Measurements from ENCODE around the gene SCFD1.

Gene SCFD1

DNA sequence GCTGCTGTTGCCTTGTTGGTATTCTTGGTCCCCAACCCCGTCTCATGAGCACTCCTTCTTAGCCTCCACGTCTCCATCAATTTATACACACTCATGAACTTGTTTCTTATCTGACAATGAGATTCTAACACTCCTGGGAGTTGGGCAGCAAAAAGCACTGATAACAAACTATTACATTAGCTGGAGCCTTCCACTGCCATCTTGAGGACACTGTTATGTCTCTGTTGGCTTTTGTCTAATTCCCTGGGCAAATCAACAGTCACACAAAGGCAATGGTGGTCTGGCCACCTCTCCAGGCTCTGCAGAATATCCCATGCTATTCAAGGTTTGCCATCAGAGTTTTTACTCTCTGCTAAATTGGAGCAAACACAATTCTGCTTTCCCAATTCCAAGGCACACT lies 134.5 kb downstream of the SCFD1 start:
- TF ChIP-seq, protein P1, sequence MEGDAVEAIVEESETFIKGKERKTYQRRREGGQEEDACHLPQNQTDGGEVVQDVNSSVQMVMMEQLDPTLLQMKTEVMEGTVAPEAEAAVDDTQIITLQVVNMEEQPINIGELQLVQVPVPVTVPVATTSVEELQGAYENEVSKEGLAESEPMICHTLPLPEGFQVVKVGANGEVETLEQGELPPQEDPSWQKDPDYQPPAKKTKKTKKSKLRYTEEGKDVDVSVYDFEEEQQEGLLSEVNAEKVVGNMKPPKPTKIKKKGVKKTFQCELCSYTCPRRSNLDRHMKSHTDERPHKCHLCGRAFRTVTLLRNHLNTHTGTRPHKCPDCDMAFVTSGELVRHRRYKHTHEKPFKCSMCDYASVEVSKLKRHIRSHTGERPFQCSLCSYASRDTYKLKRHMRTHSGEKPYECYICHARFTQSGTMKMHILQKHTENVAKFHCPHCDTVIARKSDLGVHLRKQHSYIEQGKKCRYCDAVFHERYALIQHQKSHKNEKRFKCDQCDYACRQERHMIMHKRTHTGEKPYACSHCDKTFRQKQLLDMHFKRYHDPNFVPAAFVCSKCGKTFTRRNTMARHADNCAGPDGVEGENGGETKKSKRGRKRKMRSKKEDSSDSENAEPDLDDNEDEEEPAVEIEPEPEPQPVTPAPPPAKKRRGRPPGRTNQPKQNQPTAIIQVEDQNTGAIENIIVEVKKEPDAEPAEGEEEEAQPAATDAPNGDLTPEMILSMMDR (IDR thresholded peaks at IDR 0.05; ENCODE audit: insufficient read depth, missing control alignments): no peak
- FAIRE-seq (no peak), DNase-seq (ENCODE audit: insufficient read length, low spot score) (no peak)

DNA sequence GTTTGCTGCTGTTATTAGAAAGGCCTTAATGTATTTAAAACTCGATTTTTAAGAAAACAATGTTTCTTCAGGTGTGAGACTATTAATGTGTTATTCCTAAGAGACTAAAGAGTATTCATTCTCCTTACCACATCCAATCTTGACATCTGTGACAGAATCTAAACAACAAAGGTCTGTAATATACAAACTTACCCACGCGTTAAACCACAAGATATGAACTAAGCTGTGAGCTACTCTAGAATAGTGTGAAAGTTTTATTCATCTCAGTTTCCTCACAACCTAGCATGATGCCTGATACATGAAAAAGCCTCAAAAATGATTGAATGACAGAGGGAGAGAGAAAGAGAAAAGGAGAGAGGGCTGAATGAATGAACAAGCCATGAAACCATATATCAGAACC lies 135.0 kb downstream of the SCFD1 start:
- no peak for FAIRE-seq
- TF ChIP-seq, protein P1 (IDR thresholded peaks at IDR 0.05; ENCODE audit: insufficient read depth, missing control alignments): no peak
- DNase-seq (ENCODE audit: insufficient read length, low spot score): no peak

DNA sequence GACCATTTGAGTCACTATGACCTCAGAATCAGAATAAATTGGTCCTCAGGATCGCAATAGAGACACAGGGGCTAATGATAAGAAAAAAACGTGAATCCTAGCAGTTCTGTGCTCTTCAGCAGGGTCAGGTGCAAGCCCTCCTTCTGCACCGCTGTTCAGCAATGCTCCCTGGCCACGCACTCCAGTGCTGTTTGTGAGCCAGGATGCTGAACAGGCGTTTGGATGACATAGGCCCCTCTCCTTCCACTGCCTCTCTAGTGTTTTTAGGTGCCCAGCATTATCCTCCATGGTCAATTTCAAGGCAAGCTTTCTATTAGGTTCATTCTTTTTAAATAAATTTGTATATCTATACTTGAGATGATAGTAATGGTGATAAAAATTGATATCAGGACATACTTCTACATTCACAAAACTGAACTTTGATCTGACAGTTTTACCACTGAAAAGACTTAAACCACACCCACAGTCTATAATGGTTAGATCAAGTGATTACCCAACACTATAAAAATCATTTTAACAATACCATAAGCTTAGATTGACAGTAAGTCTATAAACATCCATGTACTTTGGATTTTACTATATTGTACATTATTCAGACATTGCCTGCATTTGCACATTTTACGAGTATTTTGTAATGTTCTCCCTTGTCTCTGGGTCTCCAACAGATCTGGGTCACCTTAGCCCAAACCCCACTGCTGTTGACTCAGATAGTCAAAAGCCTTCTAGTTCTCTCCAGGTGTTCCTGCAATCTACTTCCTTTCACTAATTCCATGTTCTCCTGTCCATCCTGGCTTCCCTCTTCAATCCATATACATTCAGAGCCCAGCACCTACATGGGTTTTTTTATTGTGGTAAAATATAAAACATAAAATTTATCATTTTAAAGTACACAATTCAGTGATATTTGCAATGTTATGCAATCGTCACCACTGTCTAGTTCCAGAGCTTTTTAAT lies 137.3 kb downstream of the SCFD1 start:
- FAIRE-seq: no peak
- TF ChIP-seq, protein P1 (IDR thresholded peaks at IDR 0.05; ENCODE audit: insufficient read depth, missing control alignments): no peak
- no peak for DNase-seq (ENCODE audit: insufficient read length, low spot score)

DNA sequence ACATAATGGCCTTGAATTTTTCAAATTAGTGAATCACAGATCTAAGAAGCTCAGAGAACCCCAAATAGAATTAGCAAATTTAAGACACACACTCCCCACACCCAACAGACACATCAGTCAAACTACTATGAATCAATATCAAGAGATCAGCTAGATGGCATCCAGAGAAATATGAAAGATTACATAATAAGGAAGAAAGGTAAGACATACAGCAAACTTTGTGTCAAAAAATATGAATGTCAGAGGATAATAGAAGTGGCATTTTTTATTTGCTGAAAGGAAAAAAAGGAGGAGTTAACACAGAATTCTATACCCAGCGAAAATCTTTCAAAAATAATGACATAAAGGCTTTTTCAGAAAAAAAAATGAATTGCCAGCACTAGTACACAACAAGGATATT lies 141.8 kb downstream of the SCFD1 start:
- DNase-seq (ENCODE audit: insufficient read length, low spot score) (no peak), FAIRE-seq (no peak)
- TF ChIP-seq, protein P1 (IDR thresholded peaks at IDR 0.05; ENCODE audit: insufficient read depth, missing control alignments): no peak

DNA sequence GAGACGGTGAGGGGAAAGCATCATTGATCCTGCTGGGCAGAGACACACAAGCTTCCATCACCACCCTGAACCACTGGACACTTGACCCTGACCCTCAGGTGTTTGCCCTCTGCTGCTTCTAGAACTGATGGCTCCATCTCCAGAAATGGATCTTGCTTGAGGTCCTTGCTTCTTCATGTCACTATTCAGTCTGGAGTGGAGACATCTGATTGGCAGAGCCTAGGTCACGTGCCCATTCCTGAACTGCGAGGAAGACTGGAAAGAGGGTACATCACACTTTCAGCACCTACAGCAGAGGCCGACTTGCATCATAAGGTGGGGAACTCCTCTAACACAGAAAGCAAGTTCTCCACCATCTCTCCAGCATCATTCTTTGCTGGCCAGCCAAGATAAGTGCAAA lies 145.5 kb downstream of the SCFD1 start:
- FAIRE-seq (no peak), DNase-seq (ENCODE audit: insufficient read length, low spot score) (no peak)
- TF ChIP-seq, protein P1 (IDR thresholded peaks at IDR 0.05; ENCODE audit: insufficient read depth, missing control alignments): no peak

DNA sequence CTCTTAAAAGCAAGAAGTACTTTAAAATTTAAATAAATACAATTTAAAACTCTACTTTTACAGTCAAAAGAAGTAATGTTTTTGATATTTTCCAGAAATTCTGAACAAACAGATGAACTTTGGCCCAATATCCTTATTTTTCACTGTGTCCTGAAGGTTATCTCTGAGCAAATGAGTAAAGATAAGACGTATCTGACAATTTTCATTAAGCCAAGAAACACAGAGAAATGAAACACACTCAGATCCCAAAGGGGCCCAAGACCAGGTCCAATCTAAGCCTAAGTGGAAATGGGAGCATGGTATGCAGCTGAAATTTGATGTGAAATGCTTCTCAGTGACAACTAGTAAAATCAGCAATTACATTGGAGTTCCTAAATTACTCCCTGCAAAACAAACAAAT lies 146.7 kb downstream of the SCFD1 start:
- DNase-seq (ENCODE audit: insufficient read length, low spot score) (no peak), FAIRE-seq (no peak)
- TF ChIP-seq, protein P1 (IDR thresholded peaks at IDR 0.05; ENCODE audit: insufficient read depth, missing control alignments): no peak

DNA sequence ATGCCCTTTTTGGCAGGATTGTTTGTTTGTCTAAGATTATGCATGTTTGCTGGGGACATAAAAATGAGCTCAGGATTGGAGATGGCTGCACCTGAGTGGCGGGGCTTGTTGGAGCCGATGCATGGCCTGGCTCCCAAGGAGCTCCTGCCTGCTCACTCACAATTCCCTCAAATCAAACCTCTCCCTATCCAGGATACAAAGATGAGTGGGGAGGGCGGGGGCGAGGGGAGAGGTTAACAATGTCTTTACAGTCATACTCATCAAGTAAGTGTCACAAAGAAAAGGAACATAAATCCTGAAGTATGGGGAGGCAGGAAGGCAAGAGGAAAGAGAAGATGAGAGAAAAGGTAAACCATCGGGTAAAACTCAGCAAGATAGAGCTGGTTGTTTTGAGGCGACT lies 148.3 kb downstream of the SCFD1 start:
- FAIRE-seq: no peak
- no peak for DNase-seq (ENCODE audit: insufficient read length, low spot score)
- TF ChIP-seq, protein P1 (IDR thresholded peaks at IDR 0.05; ENCODE audit: insufficient read depth, missing control alignments): no peak

Data from D721Med (cell line).